A673 (cell line): ENCODE results near the gene AGAP1. TPM values are rescaled to one million over a fixed set of nuclear protein-coding genes. Genes with fewer than 3 reads are reported as not detected.

Source experiments
- BruUV-seq: library from RNA; stranded (reverse); fragments of 400-500 nt; replicated peaks from 2 replicates; lab custom pipeline; 2021; lab: Mats Ljungman, UMichigan
- CTCF ChIA-PET: fragments of 300-600 bp; sonication (Branson Sonifier 250); formaldehyde crosslinking; loops from one replicate; lab custom pipeline; 2022; ENCODE audit warnings: antibody characterized with exemption; lab: Charles Lee
- POLR2A ChIA-PET: fragments of 300-600 bp; sonication (Branson Sonifier 250); formaldehyde crosslinking; loops from one replicate; lab custom pipeline; 2022; ENCODE audit warnings: antibody characterized with exemption; ENCODE audit not compliant: low non-redundant PET; lab: Charles Lee
- DNase-seq: peaks from one replicate; pipeline ENCODE4 v3.0.0-alpha.2; 2015; ENCODE audit warnings: low spot score
- H3K27ac ChIP-seq: fragments of 200-600 bp; sonication (generic); 2 replicates; pipeline ENCODE4 v1.5.1; 2016; ENCODE audit warnings: mixed run types, low read depth, mild to moderate bottlenecking, mixed read lengths, antibody characterized with exemption, low read length; ENCODE audit not compliant: poor library complexity, severe bottlenecking
- H3K27me3 ChIP-seq: fragments of 200-600 bp; sonication (generic); replicated peaks from 2 replicates; pipeline ENCODE4 v1.6.1; 2017; ENCODE audit warnings: mixed run types, low read depth, mild to moderate bottlenecking, mixed read lengths, antibody characterized with exemption, low read length; ENCODE audit not compliant: insufficient read depth, poor library complexity
- H3K36me3 ChIP-seq: fragments of 200-600 bp; sonication (generic); 2 replicates; pipeline ENCODE4 v1.6.1; 2016; ENCODE audit warnings: mixed run types, mild to moderate bottlenecking, mixed read lengths, antibody characterized with exemption, low read length; ENCODE audit not compliant: insufficient read depth, poor library complexity, severe bottlenecking
- H3K4me1 ChIP-seq: fragments of 200-600 bp; sonication (generic); 2 replicates; pipeline ENCODE4 v1.6.1; 2017; ENCODE audit warnings: mixed run types, mild to moderate bottlenecking, mixed read lengths, antibody characterized with exemption, low read length; ENCODE audit not compliant: insufficient read depth, poor library complexity, severe bottlenecking
- H3K4me3 ChIP-seq: fragments of 200-600 bp; sonication (generic); 2 replicates; pipeline ENCODE4 v1.5.1; 2016; ENCODE audit warnings: low read depth, mixed run types, mild to moderate bottlenecking, mixed read lengths, low read length; ENCODE audit not compliant: poor library complexity, severe bottlenecking
- H3K9me3 ChIP-seq: fragments of 200-600 bp; sonication (generic); 2 replicates; pipeline ENCODE4 v1.6.1; 2016; ENCODE audit warnings: mixed run types, low read depth, mild to moderate bottlenecking, mixed read lengths, antibody characterized with exemption, low read length; ENCODE audit not compliant: poor library complexity, severe bottlenecking
- CTCF ChIP-seq: fragments of 300-800, 200-600 bp; sonication (generic); conservative IDR thresholded peaks from 2 replicates; pipeline ENCODE4 v1.5.1; 2017; ENCODE audit warnings: low read depth, mild to moderate bottlenecking, antibody characterized with exemption, low read length, moderate library complexity, mixed read lengths
- EZH2 ChIP-seq: fragments of 200-600 bp; sonication (generic); IDR thresholded peaks from 2 replicates; pipeline ENCODE4 v1.6.1; 2017; ENCODE audit warnings: borderline replicate concordance, low read depth, mild to moderate bottlenecking, mixed read lengths, antibody characterized with exemption, low read length; ENCODE audit not compliant: poor library complexity, severe bottlenecking
- intact Hi-C: fragments of 100-400 bp; cut with micrococcal nuclease; formaldehyde crosslinking; loops from one replicate; pipeline ENCODE4 v1.10.0; 2022; ENCODE audit not compliant: unreplicated experiment
- total RNA-seq: library from RNA; stranded (reverse); gene quantifications from 2 replicates; pipeline ENCODE4 v1.2.3, GENCODE V29; 2021

The AGAP1 gene
- total RNA-seq, 1 experiment from 2014 or later, result 25.3 TPM

DNA sequence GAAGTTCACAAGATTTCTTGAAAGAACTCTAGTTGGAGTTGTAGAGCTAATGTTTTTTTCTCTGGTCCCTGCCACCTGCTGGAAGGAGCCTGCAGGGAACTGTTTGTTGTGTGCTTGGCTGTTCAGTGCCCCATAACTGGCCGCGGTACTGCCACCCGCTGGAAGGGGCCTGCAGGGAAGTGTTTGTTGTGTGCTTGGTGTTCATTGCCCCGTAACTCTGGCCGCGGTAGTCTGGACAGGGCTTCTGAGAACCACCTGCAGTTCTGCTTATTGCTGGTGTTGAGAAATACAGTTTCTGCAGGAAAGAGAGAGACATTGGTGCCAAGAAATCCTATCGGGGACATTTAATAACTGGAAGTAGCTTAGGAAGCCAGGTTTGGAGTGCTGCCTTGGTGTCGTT lies 58.1 kb downstream of the AGAP1 start:
- DNase-seq, result peak; percentile 70
- no TSS peak for BruUV-seq
- TF ChIP-seq CTCF, result peak; percentile 72
- no peak for TF ChIP-seq EZH2

DNA sequence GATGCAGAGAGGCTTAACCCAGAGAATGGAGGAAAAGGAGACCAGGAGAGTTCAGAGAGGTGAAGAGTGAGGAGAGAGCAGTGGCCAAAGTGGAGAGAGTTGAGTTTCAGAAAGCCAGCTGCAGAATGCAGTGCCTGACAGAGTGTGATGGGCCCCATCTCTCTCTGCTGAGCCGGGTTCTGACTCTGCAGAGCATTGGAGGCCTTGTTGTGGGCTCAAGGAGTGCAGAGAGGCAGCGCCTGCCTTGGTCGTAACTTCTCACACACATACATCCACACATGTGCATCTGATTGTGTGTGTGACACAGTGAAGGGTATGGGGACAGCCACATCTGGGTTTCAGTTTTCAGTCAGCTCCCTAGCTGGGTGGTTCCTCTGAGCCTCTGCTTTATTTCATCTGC lies 58.8 kb downstream of the AGAP1 start:
- Histone ChIP-seq H3K4me3 (no peak overlapping the region), H3K27me3 (no peaks in the 10 kb centered on the region), H3K9me3 (no peaks in the 10 kb centered on the region), H3K4me1 (peaks cover 10% of the 10 kb centered on the region), H3K27ac (no peak overlapping the region), H3K36me3 (no peaks in the 10 kb centered on the region)
- ChIA-PET CTCF (interaction anchor here (0.6 to 1.9 kb wide), 4 partner anchors 41 to 417 kb away, joined by 3 to 6 read pairs (median 4); no protein-coding TSS in a partner anchor), POLR2A (no interaction called here)
- TF ChIP-seq CTCF (no peak), EZH2 (no peak)
- BruUV-seq, result no TSS peak
- DNase-seq, result no peak
- intact Hi-C loops, result no loop called here

More for the DNA sequence above, 58.1 kb downstream of the AGAP1 start:
- Histone ChIP-seq H3K9me3 (no peaks in the 10 kb centered on the region), H3K27ac (no peak overlapping the region), H3K36me3 (no peaks in the 10 kb centered on the region), H3K4me3 (no peak overlapping the region), H3K27me3 (no peaks in the 10 kb centered on the region), H3K4me1 (peaks cover 10% of the 10 kb centered on the region)
- intact Hi-C loops, result no loop called here
- ChIA-PET CTCF (interaction anchor here (0.5 to 1.9 kb wide), 6 partner anchors 118 to 1006 kb away, joined by 3 to 10 read pairs (median 4); no protein-coding TSS in a partner anchor), POLR2A (interaction anchor here (0.5 kb wide), 1 partner anchor 194 kb away, joined by 7 read pairs; no protein-coding TSS in a partner anchor)

DNA sequence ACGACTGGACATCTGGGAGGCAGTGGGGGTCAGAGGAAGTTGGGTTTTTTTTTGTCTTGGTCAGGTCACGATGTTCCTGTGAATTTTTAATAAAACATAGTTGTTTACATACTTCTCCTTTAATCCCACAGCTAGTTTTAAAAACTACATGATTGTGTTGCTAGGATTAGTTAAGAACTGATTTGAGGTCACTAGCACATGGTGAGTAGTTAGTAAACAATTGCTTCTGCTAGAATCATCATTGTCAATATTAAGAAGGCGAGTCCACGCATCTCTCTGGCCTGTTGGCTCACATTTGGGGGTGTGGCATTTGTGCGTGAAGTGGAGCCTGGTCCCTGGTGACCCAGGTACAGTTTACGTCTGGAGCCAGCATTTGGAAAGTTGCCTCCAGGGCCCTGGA lies 59.4 kb downstream of the AGAP1 start:
- Histone ChIP-seq H3K9me3 (no peaks in the 10 kb centered on the region), H3K36me3 (no peaks in the 10 kb centered on the region), H3K4me3 (no peak overlapping the region), H3K27me3 (no peaks in the 10 kb centered on the region), H3K4me1 (peaks cover 10% of the 10 kb centered on the region), H3K27ac (no peak overlapping the region)
- CTCF ChIA-PET, result interaction anchor here (0.8 kb wide), 1 partner anchor 40 kb away, joined by 3 read pairs; no protein-coding TSS in a partner anchor
- intact Hi-C loops, result no loop called here
- no TSS peak for BruUV-seq
- POLR2A ChIA-PET, result no interaction called here
- no peak for DNase-seq
- no peak for TF ChIP-seq CTCF
- no peak for TF ChIP-seq EZH2
